NCI-H128 (cell line): ENCODE data around the gene LRRC7.
"Not testable (repeated sequence)": the region's sequence is repeated elsewhere in the genome, so short reads cannot be mapped to it uniquely, and the experiment has no call there.

Source experiments
- DNase-seq: peaks from one replicate; lab custom pipeline; 2025; ENCODE audit not compliant: unreplicated experiment; lab: John Stamatoyannopoulos, UW

LRRC7 gene

GRCh38 chr1:69693921-69694675 is 126.4 kb downstream of the LRRC7 start:
- no peak for DNase-seq

- no peak for DNase-seq
These were observed 129.6 kb downstream of the LRRC7 start for GRCh38 chr1:69697340-69697739.

- no peak for DNase-seq
These were observed 133.0 kb downstream of the LRRC7 start for GRCh38 chr1:69700770-69701169.

- DNase-seq: no peak
These were observed 134.4 kb downstream of the LRRC7 start for GRCh38 chr1:69702085-69702484.

GRCh38 chr1:69706473-69706872 is 138.8 kb downstream of the LRRC7 start:
- DNase-seq: no peak

- DNase-seq: no peak
These were observed 139.4 kb downstream of the LRRC7 start for GRCh38 chr1:69707103-69707502.

- no peak for DNase-seq
These were observed 142.9 kb downstream of the LRRC7 start for GRCh38 chr1:69710484-69711189.

GRCh38 chr1:69711190-69711930 is 143.6 kb downstream of the LRRC7 start:
- no peak for DNase-seq

- DNase-seq: not testable (repeated sequence)
These were observed 150.1 kb downstream of the LRRC7 start for GRCh38 chr1:69717834-69718233.

- DNase-seq: no peak
These were observed 160.5 kb downstream of the LRRC7 start for GRCh38 chr1:69728206-69728605.

- DNase-seq: no peak
These were observed 165.3 kb downstream of the LRRC7 start for GRCh38 chr1:69733061-69733460.

- DNase-seq: peak; percentile 42
These were observed 169.9 kb downstream of the LRRC7 start for GRCh38 chr1:69737527-69738185.

- DNase-seq: no peak
These were observed 170.9 kb downstream of the LRRC7 start for GRCh38 chr1:69738458-69739250.

- no peak for DNase-seq
These were observed 171.5 kb downstream of the LRRC7 start for GRCh38 chr1:69739251-69739605.

- DNase-seq: no peak
These were observed 175.4 kb downstream of the LRRC7 start for GRCh38 chr1:69743146-69743545.

- no peak for DNase-seq
These were observed 176.7 kb downstream of the LRRC7 start for GRCh38 chr1:69744381-69744780.

GRCh38 chr1:69747207-69747606 is 179.5 kb downstream of the LRRC7 start:
- no peak for DNase-seq

GRCh38 chr1:69750638-69751037 is 182.9 kb downstream of the LRRC7 start:
- DNase-seq: no peak

GRCh38 chr1:69752831-69753230 is 185.1 kb downstream of the LRRC7 start:
- DNase-seq: no peak

GRCh38 chr1:69754521-69754920 is 186.8 kb downstream of the LRRC7 start:
- no peak for DNase-seq

- DNase-seq: no peak
These were observed 187.9 kb downstream of the LRRC7 start for GRCh38 chr1:69755647-69756046.
